Keratinocyte (primary cell): ENCODE results near the gene TTC28. TPM values are rescaled to one million over a fixed set of nuclear protein-coding genes. Genes with fewer than 3 reads are reported as not detected.

Source experiments
- DNase-seq: peaks from one replicate; pipeline ENCODE4 v3.0.0-alpha.2; 2011; ENCODE audit warnings: low read depth, missing footprints, low spot score
- FAIRE-seq: peaks from 2 replicates; lab custom pipeline; 2011; peaks lifted over from hg19 to GRCh38; lab: Jason Lieb, UNC
- H2AFZ ChIP-seq: 2 replicates; pipeline ENCODE4 v1.6.0; 2012; ENCODE audit warnings: low read length, control low read depth, inconsistent platforms; ENCODE audit not compliant: control insufficient read depth
- H3K27ac ChIP-seq: 2 replicates; pipeline ENCODE4 v1.5.1; 2011; ENCODE audit warnings: low read length; ENCODE audit not compliant: control insufficient read depth, insufficient read depth
- H3K27me3 ChIP-seq: 3 replicates; pipeline ENCODE4 v1.6.0; 2011; ENCODE audit warnings: low read length; ENCODE audit not compliant: control insufficient read depth, insufficient read depth; ENCODE audit errors: extremely low read depth
- H3K36me3 ChIP-seq, 2 experiments: 2 replicates in 1 of 2; 3 replicates in 1 of 2; pipeline ENCODE4 v1.5.1; 2011; ENCODE audit warnings: low read length in 2 of 2, mild to moderate bottlenecking in 1 of 2; ENCODE audit not compliant: control insufficient read depth in 2 of 2, insufficient read depth in 2 of 2; ENCODE audit errors: extremely low read depth in 1 of 2
- H3K4me1 ChIP-seq: 3 replicates; pipeline ENCODE4 v1.5.1; 2011; ENCODE audit warnings: low read length; ENCODE audit not compliant: control insufficient read depth, insufficient read depth; ENCODE audit errors: extremely low read depth
- H3K4me2 ChIP-seq: 3 replicates; pipeline ENCODE4 v1.6.0; 2011; ENCODE audit warnings: low read depth, low read length; ENCODE audit not compliant: control insufficient read depth, insufficient read depth; ENCODE audit errors: extremely low read depth
- H3K4me3 ChIP-seq, 3 experiments: fragments of 200-600 bp in 1 of 3; sonication (generic) in 1 of 3; 2 replicates in 2 of 3; 3 replicates in 1 of 3; pipeline ENCODE4 v1.5.1; 2011 to 2016; ENCODE audit warnings: low read length in 3 of 3, mild to moderate bottlenecking in 3 of 3, control low read depth in 2 of 3, inconsistent platforms in 1 of 3, low read depth in 1 of 3, mixed read lengths in 1 of 3, mixed run types in 1 of 3, moderate library complexity in 1 of 3; ENCODE audit not compliant: control insufficient read depth in 2 of 3, insufficient read depth in 2 of 3; ENCODE audit errors: extremely low read depth in 1 of 3
- H3K79me2 ChIP-seq: 2 replicates; pipeline ENCODE4 v1.6.0; 2012; ENCODE audit warnings: low read length; ENCODE audit not compliant: control insufficient read depth, insufficient read depth
- H3K9ac ChIP-seq: 3 replicates; pipeline ENCODE4 v1.6.0; 2011; ENCODE audit warnings: low read length; ENCODE audit not compliant: control insufficient read depth, insufficient read depth; ENCODE audit errors: extremely low read depth
- H3K9me1 ChIP-seq: 3 replicates; pipeline ENCODE4 v1.6.0; 2011; ENCODE audit warnings: low read length; ENCODE audit not compliant: control insufficient read depth, insufficient read depth; ENCODE audit errors: extremely low read depth
- H3K9me3 ChIP-seq: 2 replicates; pipeline ENCODE4 v1.5.1; 2012; ENCODE audit warnings: low read depth, low read length; ENCODE audit not compliant: control insufficient read depth
- H4K20me1 ChIP-seq: 3 replicates; pipeline ENCODE4 v1.6.0; 2011; ENCODE audit warnings: low read length; ENCODE audit not compliant: control insufficient read depth, insufficient read depth; ENCODE audit errors: extremely low read depth
- EZH2 ChIP-seq: IDR thresholded peaks from one replicate; pipeline ENCODE4 v1.6.1; 2012; ENCODE audit warnings: inconsistent platforms, mild to moderate bottlenecking, low read length, moderate library complexity
- dilution Hi-C: fragments of 300-500 bp; cut with MboI; formaldehyde crosslinking; loops from one replicate; pipeline ENCODE4 v1.7.0; 2020; ENCODE audit warnings: low sequenced_read_pairs; ENCODE audit not compliant: extremely low pct_ligation_motif_present
- polyA plus RNA-seq, 5 experiments: library from polyadenylated mRNA; depleted of rRNA in 3 of 5; stranded (reverse) in 3 of 5; stranded (forward) in 1 of 5; unstranded in 1 of 5; fragments of >200 nt; gene quantifications; 1 replicate in 1 of 5; 2 replicates in 3 of 5; 3 replicates in 1 of 5; pipeline versions ENCODE4 v1.2.1 to v1.2.3, GENCODE V29; 2011 to 2012; ENCODE audit warnings: missing spikeins in 2 of 5, low read depth in 1 of 5, low replicate concordance in 1 of 5
- TF ChIP-seq, protein P1 (sequence below), 3 experiments: IDR thresholded peaks in 1 of 3; conservative IDR thresholded peaks in 1 of 3; optimal IDR thresholded peaks in 1 of 3; 2 replicates in 2 of 3; 3 replicates in 1 of 3; pipeline versions ENCODE3 to v1.5.1; 2011; ENCODE audit warnings: low read length in 3 of 3, mild to moderate bottlenecking in 3 of 3, moderate library complexity in 2 of 3, control low read depth in 1 of 3, inconsistent platforms in 1 of 3; ENCODE audit not compliant: insufficient read depth in 2 of 3; ENCODE audit errors: extremely low read depth in 1 of 3

The TTC28 gene
- polyA plus RNA-seq, 1 donor (not counting 4 experiments of a cell fraction or from before 2014, with no cell fraction given): 0.66 TPM

DNA sequence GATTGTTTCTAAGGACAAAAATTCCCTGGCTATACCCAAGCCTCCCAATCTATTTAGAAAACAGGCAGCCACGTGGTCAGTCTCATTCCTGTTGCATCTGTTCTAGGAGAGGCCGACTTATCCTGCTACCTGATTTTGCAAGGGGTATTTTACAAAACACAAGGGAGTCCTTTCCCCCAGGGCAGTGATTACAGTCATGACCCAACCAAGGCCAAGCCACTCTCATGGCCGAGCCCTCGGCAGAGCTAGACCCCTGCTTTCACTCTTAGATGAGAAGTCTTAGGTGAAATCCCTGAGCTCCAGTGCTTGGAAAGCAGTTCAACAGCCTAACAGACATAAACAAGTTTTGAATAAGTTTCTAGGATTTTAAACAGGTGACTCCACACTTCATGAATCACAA lies 671.6 kb downstream of the TTC28 start:
- H3K27ac ChIP-seq: no peak overlapping the region
- H2AFZ ChIP-seq: no peak overlapping the region
- FAIRE-seq (no peak), DNase-seq (no peak)
- no peak overlapping the region for H3K4me2 ChIP-seq
- H3K79me2 ChIP-seq: no peaks in the 10 kb centered on the region
- no peak overlapping the region for H3K4me3 ChIP-seq
- no peaks in the 10 kb centered on the region for H3K36me3 ChIP-seq
- dilution Hi-C loops: no loop called here
- TF ChIP-seq, protein P1, sequence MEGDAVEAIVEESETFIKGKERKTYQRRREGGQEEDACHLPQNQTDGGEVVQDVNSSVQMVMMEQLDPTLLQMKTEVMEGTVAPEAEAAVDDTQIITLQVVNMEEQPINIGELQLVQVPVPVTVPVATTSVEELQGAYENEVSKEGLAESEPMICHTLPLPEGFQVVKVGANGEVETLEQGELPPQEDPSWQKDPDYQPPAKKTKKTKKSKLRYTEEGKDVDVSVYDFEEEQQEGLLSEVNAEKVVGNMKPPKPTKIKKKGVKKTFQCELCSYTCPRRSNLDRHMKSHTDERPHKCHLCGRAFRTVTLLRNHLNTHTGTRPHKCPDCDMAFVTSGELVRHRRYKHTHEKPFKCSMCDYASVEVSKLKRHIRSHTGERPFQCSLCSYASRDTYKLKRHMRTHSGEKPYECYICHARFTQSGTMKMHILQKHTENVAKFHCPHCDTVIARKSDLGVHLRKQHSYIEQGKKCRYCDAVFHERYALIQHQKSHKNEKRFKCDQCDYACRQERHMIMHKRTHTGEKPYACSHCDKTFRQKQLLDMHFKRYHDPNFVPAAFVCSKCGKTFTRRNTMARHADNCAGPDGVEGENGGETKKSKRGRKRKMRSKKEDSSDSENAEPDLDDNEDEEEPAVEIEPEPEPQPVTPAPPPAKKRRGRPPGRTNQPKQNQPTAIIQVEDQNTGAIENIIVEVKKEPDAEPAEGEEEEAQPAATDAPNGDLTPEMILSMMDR (optimal IDR thresholded peaks at IDR 0.05 in 1 of 3, IDR thresholded peaks at IDR 0.05 in 1 of 3, conservative IDR thresholded peaks at IDR 0.05 in 1 of 3; ENCODE audit: extremely low read depth in 1 of 3, insufficient read depth in 2 of 3, low read length in 3 of 3): no peak
- TF ChIP-seq EZH2: no peak
- H3K4me1 ChIP-seq: peaks cover 3% of the 10 kb centered on the region
- H3K9me3 ChIP-seq: no peaks in the 10 kb centered on the region
- no peaks in the 10 kb centered on the region for H3K27me3 ChIP-seq
- H4K20me1 ChIP-seq: no peaks in the 10 kb centered on the region
- H3K9ac ChIP-seq: no peak overlapping the region
- no peaks in the 10 kb centered on the region for H3K9me1 ChIP-seq

DNA sequence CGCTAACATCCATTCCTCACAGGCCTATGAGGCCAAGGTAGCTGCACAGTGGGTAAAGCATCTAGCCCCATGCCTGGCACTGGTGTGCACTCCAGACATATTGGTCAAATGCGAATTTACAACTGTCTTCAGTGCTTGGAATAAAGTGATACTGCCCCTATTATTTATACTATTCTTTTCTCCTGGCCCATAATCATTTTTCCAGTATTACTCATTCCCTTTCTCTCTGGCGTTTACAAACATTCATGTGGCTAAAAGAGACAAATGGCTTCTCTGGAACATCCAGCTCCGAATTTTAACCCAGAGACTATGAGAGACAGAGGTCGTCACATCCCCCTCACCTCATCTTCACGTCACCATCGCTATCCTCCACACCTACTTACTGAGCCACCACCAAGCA lies 673.4 kb downstream of the TTC28 start:
- Histone ChIP-seq H3K27me3 (no peaks in the 10 kb centered on the region), H4K20me1 (no peaks in the 10 kb centered on the region), H3K4me3 (no peak overlapping the region), H3K9ac (no peak overlapping the region), H3K27ac (no peak overlapping the region), H3K9me3 (no peaks in the 10 kb centered on the region), H3K4me1 (no peaks in the 10 kb centered on the region), H3K9me1 (no peaks in the 10 kb centered on the region), H3K79me2 (no peaks in the 10 kb centered on the region), H3K36me3 (no peaks in the 10 kb centered on the region), H3K4me2 (no peak overlapping the region), H2AFZ (no peak overlapping the region)
- no peak for FAIRE-seq
- no peak for DNase-seq
- TF ChIP-seq EZH2: no peak
- TF ChIP-seq, protein P1 (optimal IDR thresholded peaks at IDR 0.05 in 1 of 3, IDR thresholded peaks at IDR 0.05 in 1 of 3, conservative IDR thresholded peaks at IDR 0.05 in 1 of 3; ENCODE audit: extremely low read depth in 1 of 3, insufficient read depth in 2 of 3, low read length in 3 of 3): no peak
- dilution Hi-C loops: no loop called here
